GM12872 (cell line): ENCODE measurements around the gene SLC8A2.

ENCODE experiments used
- CTCF ChIP-seq: IDR thresholded peaks from 3 replicates; pipeline ENCODE4 v1.5.1; 2011; ENCODE audit warnings: low read depth, mild to moderate bottlenecking, low read length, moderate library complexity; ENCODE audit not compliant: insufficient read depth

The SLC8A2 gene

GRCh38 chr19:47421844-47422395 lies 49.8 kb downstream of the SLC8A2 start:
- no peak for TF ChIP-seq CTCF

GRCh38 chr19:47421244-47421786 lies 50.4 kb downstream of the SLC8A2 start:
- no peak for TF ChIP-seq CTCF

GRCh38 chr19:47419789-47420188 lies 51.9 kb downstream of the SLC8A2 start:
- TF ChIP-seq CTCF = no peak

GRCh38 chr19:47419030-47419783 lies 52.5 kb downstream of the SLC8A2 start, which contains the start of gene MEIS3:
TSS of gene MEIS3 (minus strand) at chr19:47419527. CDS start at chr19:47419081, 446 bp downstream.
- TF ChIP-seq CTCF = no peak

GRCh38 chr19:47418692-47419029 lies 53.0 kb downstream of the SLC8A2 start:
- no peak for TF ChIP-seq CTCF

- TF ChIP-seq CTCF = no peak
These were observed 53.7 kb downstream of the SLC8A2 start for GRCh38 chr19:47417746-47418691.
